GM19397 (cell line): ENCODE measurements around the gene ITIH1.
A peak's percentile ranks its signal among the peaks of the same experiment; 100 is the strongest.
"Not testable (repeated sequence)": the region's sequence is repeated elsewhere in the genome, so short reads cannot be mapped to it uniquely, and the experiment has no call there.

Source experiments
- ATAC-seq: cut with Tn5 transposase; IDR thresholded peaks from one replicate; pipeline ENCODE4 v1.9.1; 2021; ENCODE audit warnings: mild to moderate bottlenecking, moderate library complexity; ENCODE audit not compliant: unreplicated experiment

The ITIH1 gene

GRCh38 chr3:52774901-52775864 is 2.2 kb upstream of the ITIH1 start:
- no peak for ATAC-seq

- ATAC-seq: no peak
Measured at GRCh38 chr3:52775877-52776276, 1.5 kb upstream of the ITIH1 start.

GRCh38 chr3:52776486-52776885 is 913 bp upstream of the ITIH1 start:
- not testable (repeated sequence) for ATAC-seq

- ATAC-seq: no peak
Measured at GRCh38 chr3:52777959-52778805, 783 bp downstream of the ITIH1 start.

- peak; percentile 74 for ATAC-seq
Measured at GRCh38 chr3:52779011-52779836, 1.8 kb downstream of the ITIH1 start.

GRCh38 chr3:52779837-52780585 is 2.6 kb downstream of the ITIH1 start:
- ATAC-seq: no peak

GRCh38 chr3:52781741-52782140 is 4.3 kb downstream of the ITIH1 start:
- ATAC-seq: no peak

GRCh38 chr3:52782412-52783210 is 5.2 kb downstream of the ITIH1 start:
- ATAC-seq: no peak

- ATAC-seq: no peak
Measured at GRCh38 chr3:52783211-52783555, 5.8 kb downstream of the ITIH1 start.

GRCh38 chr3:52784021-52784621 is 6.7 kb downstream of the ITIH1 start:
- ATAC-seq: no peak

- ATAC-seq: no peak
Measured at GRCh38 chr3:52784931-52785590, 7.7 kb downstream of the ITIH1 start.

GRCh38 chr3:52786330-52787215 is 9.2 kb downstream of the ITIH1 start:
- ATAC-seq: no peak

- no peak for ATAC-seq
Measured at GRCh38 chr3:52787246-52787645, 9.8 kb downstream of the ITIH1 start.

- no peak for ATAC-seq
Measured at GRCh38 chr3:52787672-52788625, 10.6 kb downstream of the ITIH1 start.

- ATAC-seq: no peak
Measured at GRCh38 chr3:52788890-52789745, 11.7 kb downstream of the ITIH1 start.

GRCh38 chr3:52789746-52790040 is 12.3 kb downstream of the ITIH1 start:
- ATAC-seq: no peak
